ENCODE data around the gene POLR1E. TPM values are rescaled to one million over a fixed set of nuclear protein-coding genes. Genes with fewer than 3 reads are reported as not detected.

POLR1E gene
- total RNA-seq, 1 experiment from 2014 or later: 59.7 TPM

- no peak for DNase-seq (ENCODE audit: low spot score)
These were observed 53.9 kb downstream of the POLR1E start for GRCh38 chr9:37539634-37540033.

- no peak for DNase-seq (ENCODE audit: low spot score)
These were observed 54.9 kb downstream of the POLR1E start for GRCh38 chr9:37540634-37541033.

GRCh38 chr9:37541465-37541864 is 55.7 kb downstream of the POLR1E start:
- DNase-seq (ENCODE audit: low spot score): no peak

GRCh38 chr9:37542488-37542887 is 56.7 kb downstream of the POLR1E start:
- DNase-seq (ENCODE audit: low spot score): no peak

- no peak for DNase-seq (ENCODE audit: low spot score)
These were observed 57.1 kb downstream of the POLR1E start for GRCh38 chr9:37542895-37543294.

- DNase-seq (ENCODE audit: low spot score): no peak
These were observed 57.7 kb downstream of the POLR1E start for GRCh38 chr9:37543468-37543867.

- DNase-seq (ENCODE audit: low spot score): no peak
These were observed 61.7 kb downstream of the POLR1E start for GRCh38 chr9:37547328-37547878.

- no peak for DNase-seq (ENCODE audit: low spot score)
These were observed 63.8 kb downstream of the POLR1E start for GRCh38 chr9:37549527-37549926.

GRCh38 chr9:37550781-37551180 is 65.0 kb downstream of the POLR1E start:
- DNase-seq (ENCODE audit: low spot score): no peak

GRCh38 chr9:37551468-37551867 is 65.7 kb downstream of the POLR1E start:
- DNase-seq (ENCODE audit: low spot score): no peak

- DNase-seq (ENCODE audit: low spot score): no peak
These were observed 66.1 kb downstream of the POLR1E start for GRCh38 chr9:37551888-37552287.

Other genes starting within 250 kb of the POLR1E start
- gene GRHPR, start 63.3 kb upstream of the POLR1E start, total RNA-seq (2014; rRNA removed; shearing (Covaris generic)): 172 and 191 TPM in 2 replicates
- gene ZBTB5, start 20.5 kb upstream of the POLR1E start, total RNA-seq (2014; rRNA removed; shearing (Covaris generic)): 13.6 and 14.6 TPM in 2 replicates
- gene FBXO10, start 90.4 kb downstream of the POLR1E start, total RNA-seq (2014; rRNA removed; shearing (Covaris generic)): 7.2 and 9.8 TPM in 2 replicates
- 357 and 397 TPM in 2 replicates for gene TOMM5, start 106.6 kb downstream of the POLR1E start, total RNA-seq (2014; rRNA removed; shearing (Covaris generic))
- not detected in 2 replicates for gene FRMPD1, start 165.0 kb downstream of the POLR1E start, total RNA-seq (2014; rRNA removed; shearing (Covaris generic))

All from H4 (cell line).